ENCODE measurements around the gene SPTBN5.

The SPTBN5 gene

DNA sequence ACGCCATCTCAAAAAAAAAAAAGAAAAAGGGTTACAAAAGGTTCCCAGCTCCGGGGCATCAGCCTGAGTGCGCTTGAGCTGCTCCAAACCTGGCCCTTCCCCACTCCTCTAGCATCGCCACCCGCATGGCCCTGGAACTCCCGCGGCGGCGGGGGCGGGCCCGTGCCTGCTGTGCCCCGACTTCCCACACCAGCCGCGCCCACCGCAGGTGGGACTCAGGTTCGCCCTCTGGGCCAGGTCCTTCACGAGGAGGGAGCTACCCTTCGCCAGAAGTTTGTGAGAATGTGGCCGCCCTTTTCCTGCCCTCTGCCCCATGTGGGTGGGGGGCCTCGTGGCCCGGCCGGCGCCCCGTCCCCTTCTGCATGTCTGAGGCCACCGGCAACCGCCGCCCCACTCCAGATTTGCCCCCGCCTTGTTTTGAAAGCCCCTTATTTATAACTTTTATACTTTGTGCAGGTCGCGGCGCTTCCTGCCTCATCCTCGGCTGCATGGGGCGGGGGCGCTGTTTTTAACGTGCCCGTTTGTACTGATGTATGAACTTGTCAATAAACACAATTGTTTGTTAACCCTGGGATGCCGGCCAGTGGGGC is 66.5 kb downstream of the SPTBN5 start:
- WGBS, 2 experiments = 4 to 5% methylated on average over 37 of the region's 37 CpGs
- Histone ChIP-seq H3K4me1 (ENCODE audit: control insufficient read depth, insufficient read depth, low read length) (peaks cover 9% of the 10 kb centered on the region), H3K4me3 (ENCODE audit: insufficient read depth, low read depth, low read length) (peak overlapping the region; percentile 95), H3K36me3 (ENCODE audit: control insufficient read depth, insufficient read depth, low read length) (peaks cover 7% of the 10 kb centered on the region), H3K27ac (ENCODE audit: insufficient read depth, low read depth, low read length, poor library complexity, severe bottlenecking) (no peak overlapping the region), H3K9me3 (ENCODE audit: control insufficient read depth, low read length) (no peaks in the 10 kb centered on the region), H3K27me3 (ENCODE audit: control insufficient read depth, insufficient read depth, low read length, poor library complexity, severe bottlenecking) (peaks cover 6% of the 10 kb centered on the region)

DNA sequence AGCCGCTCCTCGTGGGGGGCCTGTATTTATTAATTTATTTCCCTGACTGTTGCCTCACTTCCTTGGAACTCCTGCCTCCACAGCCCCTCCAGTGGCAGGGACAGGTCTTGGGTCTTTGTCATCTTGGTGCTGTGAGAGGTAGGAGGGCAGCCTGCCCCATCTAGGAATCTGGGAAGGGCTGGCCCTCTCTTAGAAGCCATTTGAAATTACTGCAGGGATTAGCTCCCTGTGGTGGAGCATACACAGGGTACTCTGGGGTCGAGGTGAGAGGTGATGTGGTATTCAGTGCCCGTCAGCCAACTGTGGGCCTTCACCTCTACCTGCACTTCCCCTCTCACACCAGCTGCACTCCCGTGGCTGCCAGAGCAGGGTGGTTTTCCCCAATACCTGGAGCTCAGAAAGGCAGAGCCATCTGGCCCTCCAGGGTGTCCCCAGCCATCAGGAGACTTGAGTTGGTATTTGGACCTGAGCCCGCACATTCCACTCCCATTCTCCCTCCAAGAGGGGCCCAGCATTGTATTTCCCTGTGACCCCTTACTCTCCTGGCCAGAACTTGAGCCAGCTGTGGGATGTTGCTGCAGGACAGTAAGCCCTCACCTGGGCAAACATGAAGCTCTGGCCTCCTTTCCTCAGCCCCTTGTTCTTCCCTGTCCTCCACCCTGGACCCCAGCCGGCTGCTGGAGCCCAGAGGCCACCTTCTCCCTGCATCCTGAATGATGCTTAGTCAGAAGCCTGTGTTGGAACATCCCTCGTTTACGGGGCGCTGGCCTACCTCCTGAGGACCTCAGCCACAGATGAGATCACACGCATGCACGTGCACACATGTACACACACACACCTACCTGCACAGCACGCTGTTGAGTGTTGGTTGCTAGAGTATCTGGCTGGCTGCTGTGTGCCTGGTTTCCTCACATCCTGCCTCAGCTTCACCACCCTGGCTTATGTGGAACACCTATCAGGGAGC is 68.0 kb downstream of the SPTBN5 start:
- Histone ChIP-seq H3K27me3 (ENCODE audit: control insufficient read depth, insufficient read depth, low read length, poor library complexity, severe bottlenecking) (peaks cover 6% of the 10 kb centered on the region), H3K36me3 (ENCODE audit: control insufficient read depth, insufficient read depth, low read length) (peaks cover 7% of the 10 kb centered on the region), H3K4me1 (ENCODE audit: control insufficient read depth, insufficient read depth, low read length) (peaks cover 9% of the 10 kb centered on the region), H3K27ac (ENCODE audit: insufficient read depth, low read depth, low read length, poor library complexity, severe bottlenecking) (no peak overlapping the region), H3K4me3 (ENCODE audit: insufficient read depth, low read depth, low read length) (no peak overlapping the region), H3K9me3 (ENCODE audit: control insufficient read depth, low read length) (no peaks in the 10 kb centered on the region)
- WGBS, 2 experiments = 83 to 87% methylated on average over 13 of the region's 13 CpGs

DNA sequence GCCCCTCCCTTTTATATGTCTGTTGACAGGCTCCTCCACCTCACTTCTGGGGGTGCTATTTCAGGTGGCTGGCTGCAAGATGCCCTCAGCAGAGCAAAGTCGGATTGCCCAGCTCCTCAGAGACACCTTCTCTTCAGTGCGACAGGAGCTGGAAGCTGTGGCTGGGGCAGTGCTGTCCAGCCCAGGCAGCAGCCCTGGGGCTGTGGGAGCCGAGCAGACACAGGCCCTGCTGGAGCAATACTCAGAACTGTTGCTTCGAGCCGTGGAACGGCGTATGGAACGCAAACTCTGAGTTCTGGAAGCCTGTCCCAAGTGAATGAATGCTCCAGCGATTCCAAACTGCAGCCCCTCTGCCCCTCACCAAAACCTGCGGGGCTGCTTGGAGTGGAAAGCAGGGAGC is 68.7 kb downstream of the SPTBN5 start:
- H3K9me3 ChIP-seq (ENCODE audit: control insufficient read depth, low read length) = no peaks in the 10 kb centered on the region
- H3K36me3 ChIP-seq (ENCODE audit: control insufficient read depth, insufficient read depth, low read length) = peaks cover 7% of the 10 kb centered on the region
- no peak overlapping the region for H3K4me3 ChIP-seq (ENCODE audit: insufficient read depth, low read depth, low read length)
- peaks cover 9% of the 10 kb centered on the region for H3K4me1 ChIP-seq (ENCODE audit: control insufficient read depth, insufficient read depth, low read length)
- WGBS, 2 experiments = 90 to 93% methylated on average over 10 of the region's 10 CpGs
- peaks cover 6% of the 10 kb centered on the region for H3K27me3 ChIP-seq (ENCODE audit: control insufficient read depth, insufficient read depth, low read length, poor library complexity, severe bottlenecking)
- H3K27ac ChIP-seq (ENCODE audit: insufficient read depth, low read depth, low read length, poor library complexity, severe bottlenecking) = no peak overlapping the region

DNA sequence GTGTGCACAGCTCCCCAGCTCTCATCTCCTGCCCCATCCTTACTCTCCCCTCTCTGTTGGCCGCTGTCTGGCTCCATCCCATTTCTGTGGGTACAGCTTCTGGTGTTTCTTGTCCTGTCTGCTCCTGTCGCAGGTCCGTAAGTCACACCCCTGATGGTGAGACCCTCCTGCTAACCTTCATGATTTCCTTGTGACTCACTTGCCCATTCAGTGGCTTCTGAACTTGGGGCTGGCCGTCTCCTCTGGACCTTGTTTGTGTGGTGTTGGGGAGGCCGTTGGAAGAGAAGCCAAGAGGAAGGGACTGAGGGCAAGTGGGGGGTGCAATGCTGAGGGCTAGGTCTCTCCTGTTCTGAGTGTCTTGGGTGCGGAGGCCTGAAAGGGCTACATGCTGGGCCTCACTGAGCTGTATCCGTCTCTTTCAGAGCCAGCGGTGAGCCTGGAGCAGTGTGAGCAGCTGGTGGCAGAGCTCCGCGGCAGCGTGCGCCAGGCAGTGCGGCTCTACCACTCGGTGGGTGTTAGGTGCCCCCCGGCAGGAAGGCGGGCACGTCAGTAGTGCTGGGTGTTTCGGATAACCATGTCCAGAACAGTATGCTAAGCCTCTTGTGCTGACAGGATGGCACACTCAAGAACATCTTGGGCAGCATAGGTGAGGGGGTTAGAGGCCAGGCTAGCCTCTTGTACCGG is 69.6 kb downstream of the SPTBN5 start:
- Histone ChIP-seq H3K4me3 (ENCODE audit: insufficient read depth, low read depth, low read length) (no peak overlapping the region), H3K9me3 (ENCODE audit: control insufficient read depth, low read length) (no peaks in the 10 kb centered on the region), H3K27me3 (ENCODE audit: control insufficient read depth, insufficient read depth, low read length, poor library complexity, severe bottlenecking) (peaks cover 6% of the 10 kb centered on the region), H3K4me1 (ENCODE audit: control insufficient read depth, insufficient read depth, low read length) (peaks cover 8% of the 10 kb centered on the region), H3K27ac (ENCODE audit: insufficient read depth, low read depth, low read length, poor library complexity, severe bottlenecking) (no peak overlapping the region), H3K36me3 (ENCODE audit: control insufficient read depth, insufficient read depth, low read length) (peaks cover 7% of the 10 kb centered on the region)
- WGBS, 2 experiments = 94 to 96% methylated on average over 19 of the region's 19 CpGs

DNA sequence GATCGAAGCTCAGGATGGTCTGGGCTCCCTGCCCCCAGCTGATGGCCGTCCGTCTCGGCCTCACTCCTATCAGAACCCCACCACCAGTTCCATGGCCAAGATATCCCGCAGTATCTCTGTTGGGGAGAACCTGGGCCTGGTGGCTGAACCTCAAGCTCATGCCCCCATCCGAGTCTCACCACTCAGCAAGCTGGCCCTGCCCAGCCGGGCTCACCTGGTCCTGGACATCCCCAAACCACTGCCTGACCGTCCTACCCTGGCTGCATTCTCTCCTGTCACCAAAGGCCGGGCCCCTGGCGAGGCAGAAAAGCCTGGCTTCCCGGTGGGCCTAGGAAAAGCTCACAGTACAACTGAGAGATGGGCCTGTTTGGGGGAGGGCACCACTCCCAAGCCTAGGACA is 70.4 kb downstream of the SPTBN5 start:
- Histone ChIP-seq H3K36me3 (ENCODE audit: control insufficient read depth, insufficient read depth, low read length) (peaks cover 7% of the 10 kb centered on the region), H3K4me3 (ENCODE audit: insufficient read depth, low read depth, low read length) (no peak overlapping the region), H3K27me3 (ENCODE audit: control insufficient read depth, insufficient read depth, low read length, poor library complexity, severe bottlenecking) (peaks cover 6% of the 10 kb centered on the region), H3K9me3 (ENCODE audit: control insufficient read depth, low read length) (no peaks in the 10 kb centered on the region), H3K4me1 (ENCODE audit: control insufficient read depth, insufficient read depth, low read length) (peaks cover 1% of the 10 kb centered on the region), H3K27ac (ENCODE audit: insufficient read depth, low read depth, low read length, poor library complexity, severe bottlenecking) (no peak overlapping the region)
- WGBS, 2 experiments = 91 to 92% methylated on average over 11 of the region's 11 CpGs

DNA sequence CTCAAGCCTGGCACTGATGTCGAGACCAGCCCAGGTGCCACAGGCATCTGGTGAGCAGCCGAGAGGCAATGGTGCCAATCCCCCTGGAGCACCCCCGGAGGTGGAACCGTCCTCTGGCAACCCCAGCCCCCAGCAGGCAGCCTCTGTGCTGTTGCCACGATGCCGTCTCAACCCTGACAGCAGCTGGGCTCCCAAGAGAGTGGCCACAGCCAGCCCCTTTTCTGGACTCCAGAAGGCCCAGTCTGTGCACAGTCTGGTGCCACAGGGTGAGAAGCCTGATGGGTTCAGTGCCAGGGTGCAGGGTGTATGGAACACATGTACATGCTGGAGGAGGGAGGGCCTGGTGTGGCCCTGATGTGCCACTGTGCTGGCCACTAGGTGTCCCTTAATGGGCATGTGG is 70.9 kb downstream of the SPTBN5 start:
- no peaks in the 10 kb centered on the region for H3K4me1 ChIP-seq (ENCODE audit: control insufficient read depth, insufficient read depth, low read length)
- no peaks in the 10 kb centered on the region for H3K9me3 ChIP-seq (ENCODE audit: control insufficient read depth, low read length)
- WGBS, 2 experiments = 90 to 92% methylated on average over 6 of the region's 6 CpGs
- peaks cover 6% of the 10 kb centered on the region for H3K27me3 ChIP-seq (ENCODE audit: control insufficient read depth, insufficient read depth, low read length, poor library complexity, severe bottlenecking)
- peaks cover 7% of the 10 kb centered on the region for H3K36me3 ChIP-seq (ENCODE audit: control insufficient read depth, insufficient read depth, low read length)
- no peak overlapping the region for H3K27ac ChIP-seq (ENCODE audit: insufficient read depth, low read depth, low read length, poor library complexity, severe bottlenecking)
- H3K4me3 ChIP-seq (ENCODE audit: insufficient read depth, low read depth, low read length) = no peak overlapping the region

DNA sequence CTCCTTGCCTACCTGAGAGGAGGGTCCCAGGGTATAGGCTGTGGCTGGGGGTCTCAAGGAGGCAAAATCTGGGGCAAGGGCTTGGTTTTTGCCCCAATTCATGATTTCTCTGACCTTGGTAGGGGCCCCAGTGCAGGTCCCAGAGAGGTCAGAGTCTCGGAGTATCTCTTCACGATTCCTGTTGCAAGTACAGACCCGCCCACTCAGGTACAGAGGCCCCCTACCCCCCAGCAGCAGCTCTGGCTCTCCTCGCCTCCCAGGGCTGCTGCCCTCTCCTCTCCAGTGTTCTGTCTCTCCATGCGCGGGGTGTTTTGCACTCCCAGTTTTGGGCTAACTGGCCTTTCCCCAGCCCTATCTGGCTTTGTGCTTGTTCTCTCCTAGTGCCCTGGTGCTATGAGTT is 71.4 kb downstream of the SPTBN5 start:
- no peak overlapping the region for H3K27ac ChIP-seq (ENCODE audit: insufficient read depth, low read depth, low read length, poor library complexity, severe bottlenecking)
- H3K4me3 ChIP-seq (ENCODE audit: insufficient read depth, low read depth, low read length) = no peak overlapping the region
- H3K9me3 ChIP-seq (ENCODE audit: control insufficient read depth, low read length) = no peaks in the 10 kb centered on the region
- H3K36me3 ChIP-seq (ENCODE audit: control insufficient read depth, insufficient read depth, low read length) = peaks cover 9% of the 10 kb centered on the region
- H3K27me3 ChIP-seq (ENCODE audit: control insufficient read depth, insufficient read depth, low read length, poor library complexity, severe bottlenecking) = peaks cover 6% of the 10 kb centered on the region
- no peaks in the 10 kb centered on the region for H3K4me1 ChIP-seq (ENCODE audit: control insufficient read depth, insufficient read depth, low read length)
- 90 to 94% methylated on average over 6 of the region's 6 CpGs for WGBS, 2 experiments

DNA sequence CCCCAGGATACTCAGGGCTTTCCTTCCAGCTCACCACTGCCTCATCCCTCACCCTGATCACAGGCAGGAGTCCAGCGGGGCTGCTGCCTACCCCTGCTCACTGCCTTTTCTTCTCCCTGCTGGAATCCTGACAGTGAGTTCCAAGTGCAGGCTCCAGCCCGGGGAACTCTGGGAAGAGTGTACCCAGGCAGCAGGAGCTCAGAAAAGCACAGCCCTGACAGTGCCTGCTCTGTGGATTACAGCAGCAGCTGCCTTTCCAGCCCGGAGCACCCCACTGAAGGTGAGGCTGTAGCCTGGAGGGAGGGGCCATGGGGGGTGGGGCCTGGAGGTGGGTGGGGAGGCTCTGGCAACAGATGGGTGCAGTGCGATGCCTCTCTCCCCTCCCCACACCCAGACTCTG is 72.0 kb downstream of the SPTBN5 start:
- no peak overlapping the region for H3K4me3 ChIP-seq (ENCODE audit: insufficient read depth, low read depth, low read length)
- peaks cover 9% of the 10 kb centered on the region for H3K36me3 ChIP-seq (ENCODE audit: control insufficient read depth, insufficient read depth, low read length)
- H3K4me1 ChIP-seq (ENCODE audit: control insufficient read depth, insufficient read depth, low read length) = no peaks in the 10 kb centered on the region
- 87 to 93% methylated on average over 4 of the region's 4 CpGs for WGBS, 2 experiments
- H3K27me3 ChIP-seq (ENCODE audit: control insufficient read depth, insufficient read depth, low read length, poor library complexity, severe bottlenecking) = no peaks in the 10 kb centered on the region
- no peaks in the 10 kb centered on the region for H3K9me3 ChIP-seq (ENCODE audit: control insufficient read depth, low read length)
- no peak overlapping the region for H3K27ac ChIP-seq (ENCODE audit: insufficient read depth, low read depth, low read length, poor library complexity, severe bottlenecking)

DNA sequence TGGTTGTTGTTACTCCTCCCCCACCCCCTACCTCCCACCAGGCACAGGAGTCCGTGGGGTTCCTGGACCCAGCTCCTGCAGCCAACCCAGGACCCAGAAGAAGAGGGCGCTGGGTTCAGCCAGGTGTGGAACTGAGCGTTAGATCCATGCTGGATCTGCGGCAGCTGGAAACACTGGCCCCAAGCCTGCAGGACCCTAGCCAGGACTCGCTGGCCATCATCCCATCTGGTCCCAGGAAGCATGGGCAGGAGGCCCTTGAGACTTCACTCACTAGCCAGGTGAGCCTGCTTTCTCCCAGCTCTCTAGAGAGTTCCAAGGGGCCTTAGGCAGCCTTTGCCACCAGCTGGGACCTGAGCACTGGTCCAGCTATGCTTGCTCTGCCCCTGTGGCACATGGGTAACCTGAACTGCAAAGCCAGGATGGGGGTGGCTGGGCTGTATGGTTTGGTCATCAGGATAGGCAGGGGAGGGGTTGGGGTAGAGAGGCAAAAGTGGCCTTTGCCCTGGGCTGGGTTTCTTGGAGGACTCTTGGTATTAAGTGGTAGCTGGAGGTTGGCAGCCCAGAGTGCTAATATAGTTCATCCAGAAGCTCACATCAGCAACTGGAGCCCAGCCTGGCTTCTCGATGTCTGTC is 72.9 kb downstream of the SPTBN5 start:
- Histone ChIP-seq H3K27ac (ENCODE audit: insufficient read depth, low read depth, low read length, poor library complexity, severe bottlenecking) (no peak overlapping the region), H3K36me3 (ENCODE audit: control insufficient read depth, insufficient read depth, low read length) (peaks cover 9% of the 10 kb centered on the region)
- WGBS, 2 experiments = 89 to 95% methylated on average over 6 of the region's 6 CpGs

More for the DNA sequence above, 72.9 kb downstream of the SPTBN5 start:
- no peak overlapping the region for H3K4me3 ChIP-seq (ENCODE audit: insufficient read depth, low read depth, low read length)
- no peaks in the 10 kb centered on the region for H3K9me3 ChIP-seq (ENCODE audit: control insufficient read depth, low read length)
- no peaks in the 10 kb centered on the region for H3K27me3 ChIP-seq (ENCODE audit: control insufficient read depth, insufficient read depth, low read length, poor library complexity, severe bottlenecking)
- no peaks in the 10 kb centered on the region for H3K4me1 ChIP-seq (ENCODE audit: control insufficient read depth, insufficient read depth, low read length)

Measured in ectodermal cell (in vitro differentiated cells).